Medulla oblongata (tissue), 1 donor: ENCODE results near the gene MDP1.
A peak's percentile ranks its signal among the peaks of the same experiment; 100 is the strongest.

Experiments used
- DNase-seq: peaks from one replicate; pipeline ENCODE4 v3.0.0-alpha.2; 2015; ENCODE audit errors: extremely low spot score

MDP1 gene

GRCh38 chr14:24181371-24182077, 34.3 kb downstream of the MDP1 start:
- DNase-seq = no peak

- peak; percentile 79 for DNase-seq
These were observed 35.7 kb downstream of the MDP1 start for GRCh38 chr14:24179961-24180796.

GRCh38 chr14:24179294-24179960, 36.4 kb downstream of the MDP1 start:
- DNase-seq = no peak

GRCh38 chr14:24178399-24179178, 37.3 kb downstream of the MDP1 start:
- no peak for DNase-seq

GRCh38 chr14:24177891-24178290, 38.0 kb downstream of the MDP1 start:
- DNase-seq = no peak

GRCh38 chr14:24177041-24177825, 38.6 kb downstream of the MDP1 start:
- no peak for DNase-seq

- no peak for DNase-seq
These were observed 39.3 kb downstream of the MDP1 start for GRCh38 chr14:24176599-24176998.

- DNase-seq = no peak
These were observed 43.0 kb downstream of the MDP1 start for GRCh38 chr14:24172871-24173281.

- DNase-seq = no peak
These were observed 43.5 kb downstream of the MDP1 start for GRCh38 chr14:24172261-24172860.

GRCh38 chr14:24171422-24172260, 44.2 kb downstream of the MDP1 start, which contains the start of gene REC8:
TSS of gene REC8 (plus strand) at chr14:24172080. CDS start at chr14:24172553, 473 bp downstream.
- DNase-seq = peak; percentile 96

- no peak for DNase-seq
These were observed 48.3 kb downstream of the MDP1 start for GRCh38 chr14:24167469-24168114.

GRCh38 chr14:24165785-24166184, 50.1 kb downstream of the MDP1 start:
- DNase-seq = no peak

GRCh38 chr14:24164518-24164991, 51.3 kb downstream of the MDP1 start:
- no peak for DNase-seq
